ENCODE results near the gene EHMT1.
A peak's percentile ranks its signal among the peaks of the same experiment; 100 is the strongest.
"Not testable (repeated sequence)": the region's sequence is repeated elsewhere in the genome, so short reads cannot be mapped to it uniquely, and the experiment has no call there.

Gene EHMT1

DNA sequence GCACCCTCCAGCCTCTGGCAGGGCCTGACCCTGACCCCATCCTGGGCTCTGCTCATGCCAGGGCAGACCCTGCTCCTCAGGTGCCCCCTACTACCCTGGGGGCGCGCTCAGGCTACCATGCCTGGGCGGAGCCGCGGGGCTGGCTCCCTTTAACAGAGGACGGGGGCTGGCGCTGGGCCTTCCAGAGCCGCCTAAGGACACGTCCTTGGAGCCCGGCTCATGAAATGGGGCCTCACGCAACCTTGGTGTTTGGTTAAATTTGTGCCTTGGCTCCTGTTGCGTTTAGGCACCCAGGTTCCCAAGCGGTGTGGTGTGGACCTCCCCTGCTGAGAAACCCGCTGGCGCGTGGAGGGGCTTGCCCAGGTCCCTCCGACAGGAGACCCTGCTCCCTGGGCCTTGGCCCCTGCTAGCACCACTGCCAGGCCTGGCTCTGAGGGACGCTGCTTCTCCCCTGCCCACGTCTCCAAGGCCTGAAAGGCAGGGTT lies 3.4 kb upstream of the EHMT1 start:
- no peak for DNase-seq (ENCODE audit: low spot score)

DNA sequence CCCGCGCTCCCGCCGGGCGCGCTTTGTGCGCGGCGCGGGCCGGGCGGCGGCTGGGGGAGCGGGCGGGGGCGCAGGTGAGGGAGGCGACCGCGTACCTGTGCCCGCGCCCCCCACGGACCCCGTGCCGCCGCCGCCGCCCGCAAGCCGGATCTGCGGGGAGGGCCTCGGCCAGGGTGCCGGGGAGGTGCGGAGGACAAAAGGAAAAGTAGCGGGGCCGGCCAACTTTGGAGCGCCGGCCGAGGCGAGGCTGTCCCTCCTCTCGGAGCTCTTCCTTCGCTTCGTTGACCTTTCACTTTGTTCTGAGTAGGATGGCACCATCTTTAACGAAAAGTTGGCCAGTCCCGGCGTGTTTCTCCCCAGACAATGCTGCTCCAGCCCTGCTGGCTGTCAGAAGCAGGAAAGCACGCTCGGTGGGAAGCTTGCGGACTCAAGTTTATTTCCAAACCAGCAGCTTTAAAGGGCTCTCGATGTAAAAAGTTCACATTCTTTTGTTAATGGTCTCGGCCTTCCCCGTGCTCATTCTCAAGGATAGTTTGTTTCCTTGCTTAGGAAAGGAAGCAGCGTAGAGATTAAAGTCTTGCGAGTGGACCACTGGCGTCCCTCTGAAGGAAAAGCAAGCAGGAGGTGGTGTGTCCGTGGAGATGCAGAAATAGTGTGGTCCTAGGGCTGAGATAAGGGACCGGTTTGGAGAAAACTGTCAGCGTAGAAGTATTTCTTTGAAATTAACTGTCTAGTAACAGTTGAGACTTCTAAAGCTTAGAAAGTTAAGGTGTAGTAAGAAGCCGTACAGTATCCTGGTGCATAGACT lies 639 bp downstream of the EHMT1 start:
- peak; percentile 65 for DNase-seq (ENCODE audit: low spot score)

DNA sequence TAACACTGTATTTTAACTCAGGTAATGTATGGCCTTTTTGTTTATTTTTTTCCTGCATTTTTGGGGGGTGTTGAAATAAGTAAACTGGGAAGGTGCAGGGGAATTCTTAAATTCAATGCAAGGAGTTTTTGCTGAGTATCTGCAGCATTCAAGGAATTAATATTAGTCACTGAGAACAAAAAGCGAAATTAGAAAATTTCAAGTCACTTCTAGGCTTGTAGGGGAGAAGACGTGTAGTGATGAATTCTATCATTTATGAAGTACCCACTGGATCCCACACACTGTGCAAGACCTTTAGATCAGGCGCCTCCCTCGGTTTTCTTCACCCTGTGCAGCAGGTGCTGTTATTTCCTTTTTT lies 1.2 kb downstream of the EHMT1 start:
- DNase-seq (ENCODE audit: low spot score) = no peak

DNA sequence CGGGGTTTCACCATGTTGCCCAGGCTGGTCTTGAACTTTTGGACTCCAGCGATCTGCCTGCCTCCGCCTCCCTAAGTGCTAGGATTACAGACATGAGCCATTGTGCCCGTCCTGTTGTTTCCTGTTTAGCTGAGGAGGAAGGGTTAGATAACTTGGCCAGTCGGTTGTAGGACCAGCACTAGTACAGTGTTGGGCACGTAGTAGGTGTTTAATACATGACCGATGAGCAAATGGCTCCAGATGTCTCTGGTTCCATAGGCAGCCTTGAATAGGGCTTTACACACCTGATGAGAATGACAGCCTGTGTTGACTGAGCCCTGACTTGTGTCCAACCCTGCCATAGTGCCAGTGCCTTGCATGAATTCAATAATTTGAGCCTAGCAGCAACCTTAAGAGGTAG lies 1.8 kb downstream of the EHMT1 start:
- DNase-seq (ENCODE audit: low spot score) = no peak

DNA sequence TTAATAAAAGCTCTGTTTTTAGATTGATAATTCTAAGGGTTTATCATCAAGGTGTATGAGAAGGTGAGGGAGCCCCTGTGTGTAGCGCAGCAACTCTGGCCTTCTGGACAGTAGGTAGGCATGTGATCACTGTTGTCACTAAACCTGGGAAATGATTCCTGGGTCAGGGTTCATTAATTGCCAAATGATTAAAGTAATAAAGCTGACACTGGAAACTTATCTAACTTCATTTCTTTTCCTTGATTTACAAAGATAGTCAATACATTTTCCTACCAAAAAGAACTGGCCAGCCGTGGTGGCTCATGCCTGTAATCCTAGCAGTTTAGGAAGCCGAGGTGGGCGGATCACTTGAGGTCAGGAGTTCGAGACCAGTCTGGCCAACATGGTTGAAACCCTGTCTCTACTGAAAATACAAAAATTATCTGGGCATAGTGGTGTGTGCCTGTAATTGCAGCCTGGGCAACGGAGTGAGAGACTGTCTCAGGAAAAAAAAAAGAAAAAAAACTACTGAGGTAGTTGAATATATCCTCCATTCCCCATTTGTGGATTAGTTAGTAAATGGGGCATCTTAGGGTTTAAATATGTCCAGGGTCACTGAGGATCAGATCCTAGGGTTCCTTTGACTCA lies 2.4 kb downstream of the EHMT1 start:
- no peak for DNase-seq (ENCODE audit: low spot score)

DNA sequence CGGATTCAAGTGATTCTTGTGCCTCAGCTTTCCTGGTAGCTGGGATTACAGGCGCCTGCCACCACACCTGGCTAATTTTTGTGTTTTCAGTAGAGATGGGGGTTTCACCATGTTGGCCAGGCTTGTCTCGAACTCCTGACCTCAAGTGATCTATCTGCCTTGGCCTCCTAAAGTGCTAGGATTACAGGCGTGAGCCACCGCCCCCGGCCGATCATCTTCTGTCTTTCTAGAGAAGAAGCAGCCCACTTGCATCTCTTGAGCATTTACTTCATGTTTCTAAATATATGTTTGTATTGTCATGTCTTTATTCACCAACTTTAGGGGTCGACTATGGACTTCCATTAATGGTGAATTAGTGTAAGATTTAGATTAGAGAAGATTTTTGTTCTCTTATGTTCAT lies 3.4 kb downstream of the EHMT1 start:
- not testable (repeated sequence) for DNase-seq (ENCODE audit: low spot score)

DNA sequence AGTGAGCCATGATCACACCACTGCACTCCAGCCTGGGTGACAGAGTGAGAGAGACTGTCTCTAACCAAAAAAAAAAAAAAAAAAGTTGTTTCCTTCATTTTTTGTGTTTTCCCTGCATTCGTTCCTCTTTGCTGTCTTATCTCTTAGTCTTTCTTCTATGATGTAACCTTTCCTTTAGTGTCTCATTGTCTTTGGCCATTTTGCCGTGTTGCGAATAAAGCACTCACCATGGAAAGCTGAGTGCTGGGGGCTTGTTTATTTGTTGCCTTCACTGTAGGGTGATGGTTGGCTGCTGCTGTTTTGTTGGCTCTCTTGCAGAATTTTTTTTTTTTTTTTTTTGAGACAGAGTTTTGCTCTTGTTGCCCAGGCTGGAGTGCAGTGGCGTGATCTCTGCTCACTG lies 7.7 kb downstream of the EHMT1 start:
- no peak for DNase-seq (ENCODE audit: low spot score)

DNA sequence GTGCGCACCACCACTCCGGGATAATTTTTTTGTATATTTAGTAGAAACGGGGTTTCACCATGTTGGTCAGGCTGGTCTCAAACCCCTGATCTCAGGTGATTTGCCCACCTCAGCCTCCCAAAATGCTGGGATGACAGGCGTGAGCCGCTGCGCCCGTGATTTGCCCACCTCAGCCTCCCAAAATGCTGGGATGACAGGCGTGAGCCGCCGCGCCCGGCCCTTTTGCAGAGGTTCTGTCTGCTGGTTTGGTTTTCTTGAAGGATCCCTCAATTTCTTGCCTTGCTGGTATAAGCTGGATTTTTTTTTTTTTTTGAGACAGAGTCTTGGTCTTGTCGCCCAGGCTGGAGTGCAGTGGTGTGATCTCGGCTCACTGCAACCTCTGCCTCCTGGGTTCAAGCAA lies 8.6 kb downstream of the EHMT1 start:
- DNase-seq (ENCODE audit: low spot score) = not testable (repeated sequence)

DNA sequence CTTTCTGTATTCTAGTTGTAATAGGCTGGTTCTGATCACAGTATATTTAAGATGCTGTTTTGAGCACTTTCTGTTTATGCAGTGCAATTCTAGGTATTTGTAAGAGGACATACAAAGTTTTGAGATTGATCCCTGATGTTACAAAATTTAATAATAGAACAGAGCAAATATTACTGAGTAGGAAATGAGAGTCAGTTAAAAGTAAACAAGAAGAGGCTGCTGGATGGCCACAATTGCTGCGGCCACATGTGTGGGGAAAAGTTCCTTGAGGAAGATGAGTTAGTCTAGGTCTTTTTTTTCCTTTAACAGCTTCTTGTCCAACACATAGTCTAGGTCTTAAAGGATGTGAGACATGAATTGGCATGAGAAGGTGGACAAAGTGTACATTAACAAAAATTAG lies 11.3 kb downstream of the EHMT1 start:
- no peak for DNase-seq (ENCODE audit: low spot score)

DNA sequence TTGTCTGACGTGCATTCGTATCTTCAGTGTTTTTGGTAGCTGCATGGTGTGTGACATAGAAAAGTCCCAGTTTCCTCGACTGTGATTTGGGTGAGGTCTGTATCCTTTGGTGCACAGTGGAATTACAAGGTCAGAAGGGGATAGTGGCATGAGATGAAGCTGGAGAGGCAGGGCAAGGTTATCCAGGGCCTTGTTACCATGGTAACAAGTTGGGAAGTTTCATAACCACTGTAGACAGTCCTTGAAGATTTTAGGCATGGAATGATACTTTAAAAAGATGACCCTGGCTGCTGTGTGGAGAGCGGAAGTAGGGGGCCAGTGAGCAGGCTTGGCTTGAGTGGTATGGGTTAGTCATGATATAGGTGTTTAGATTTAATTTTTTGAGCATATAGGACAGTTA lies 11.9 kb downstream of the EHMT1 start:
- DNase-seq (ENCODE audit: low spot score) = no peak

DNA sequence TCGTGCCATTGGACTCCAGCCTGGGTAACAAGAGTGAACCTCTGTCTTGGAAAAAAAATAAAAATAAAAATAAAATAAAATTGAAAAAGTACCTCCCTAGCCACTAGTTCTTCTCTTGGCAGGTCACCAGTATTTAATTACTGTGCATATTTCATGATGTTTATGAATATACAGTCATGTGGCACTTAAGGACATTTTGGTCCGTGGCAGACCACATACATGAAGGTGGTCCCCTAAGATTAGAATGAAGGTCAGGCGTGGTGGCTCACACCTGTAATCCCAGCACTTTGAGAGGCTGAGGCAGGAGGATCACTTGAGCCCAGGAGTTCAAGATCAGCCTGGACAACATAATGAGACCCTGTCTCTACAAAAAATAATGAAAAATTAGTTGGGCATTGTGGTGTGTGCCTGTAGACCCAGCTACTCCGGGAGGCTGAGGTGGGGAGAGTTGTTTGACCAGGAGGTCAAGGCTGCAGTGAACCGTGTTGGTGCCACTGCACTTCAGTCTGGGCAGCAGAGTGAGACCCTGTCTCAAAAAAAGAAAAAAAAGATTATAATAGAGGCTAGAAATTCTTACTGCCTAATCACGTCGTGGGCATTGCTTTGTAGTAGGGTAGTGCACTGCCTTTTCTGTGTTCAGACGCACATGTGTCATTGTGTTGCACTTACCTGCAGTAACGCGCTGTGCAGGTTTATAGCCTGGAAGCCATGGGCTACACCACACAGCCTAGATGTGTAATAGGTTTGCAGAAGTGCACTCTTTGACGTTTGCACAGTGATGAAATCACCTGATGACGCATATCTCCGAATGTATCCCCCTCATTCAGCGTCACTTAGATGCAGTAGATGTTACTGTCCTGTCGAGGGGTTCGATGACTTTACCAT lies 12.8 kb downstream of the EHMT1 start:
- DNase-seq (ENCODE audit: low spot score) = no peak

DNA sequence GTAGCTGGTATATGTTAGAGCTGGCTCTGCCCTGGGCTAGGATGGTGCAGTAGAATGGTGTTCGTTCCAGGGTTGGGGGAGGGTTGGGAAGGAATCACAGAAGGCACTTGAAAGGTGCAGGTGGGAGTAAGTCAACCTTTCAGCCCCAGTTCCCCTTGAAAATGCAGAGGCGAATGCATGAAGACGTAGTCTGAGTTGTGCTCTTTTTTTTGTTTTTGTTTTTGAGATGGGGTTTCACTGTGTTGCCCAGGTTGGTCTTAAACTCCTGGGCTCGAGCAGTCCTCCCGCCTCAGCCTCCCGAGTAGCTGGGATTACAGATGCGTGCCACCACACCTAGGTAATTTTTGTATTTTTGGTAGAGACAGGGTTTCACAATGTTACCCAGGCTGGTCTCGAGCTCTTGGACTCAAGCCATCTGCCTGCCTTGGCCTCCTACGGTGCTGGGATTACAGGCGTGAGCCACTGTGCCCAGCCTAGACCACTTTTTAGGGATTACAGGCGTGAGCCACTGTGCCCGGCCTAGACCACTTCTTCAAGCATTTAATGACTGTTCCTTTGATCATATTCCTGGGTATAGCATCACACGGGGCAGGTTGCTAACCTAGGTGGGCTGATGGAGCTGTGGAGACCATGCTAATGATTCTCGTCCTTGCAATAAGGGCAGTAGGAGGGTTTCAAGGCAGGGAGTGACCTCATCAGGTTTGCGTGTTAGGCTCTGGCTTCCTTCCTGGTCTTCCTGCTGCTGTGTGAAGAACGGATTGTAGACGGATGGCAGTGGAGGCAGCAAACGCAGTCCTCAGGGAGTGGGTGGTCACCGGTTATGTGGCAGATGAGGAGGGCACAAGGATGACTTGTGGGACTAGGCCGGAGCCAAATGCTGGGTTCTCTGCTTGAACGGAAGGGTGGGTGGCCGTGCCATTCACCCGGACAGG lies 13.7 kb downstream of the EHMT1 start:
- DNase-seq (ENCODE audit: low spot score) = peak; percentile 67

DNA sequence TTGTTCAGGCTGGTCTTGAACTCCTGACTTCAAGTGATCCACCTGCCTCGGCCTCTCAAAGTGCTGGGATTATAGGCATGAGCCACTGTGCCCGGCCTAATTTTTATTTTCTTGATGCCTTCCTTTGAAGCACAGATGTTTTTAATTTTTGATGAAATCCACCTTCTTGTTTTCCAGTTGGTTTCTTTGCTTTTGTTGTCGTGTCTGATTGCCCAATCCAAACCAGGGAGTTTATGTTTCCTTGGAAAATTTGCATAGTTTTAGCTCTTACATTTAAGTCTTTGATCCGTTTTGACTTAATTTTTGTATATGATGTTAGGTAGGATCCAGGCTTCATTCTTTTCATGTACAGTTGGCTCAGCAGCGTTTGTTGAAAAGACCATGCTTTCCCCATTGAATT lies 15.2 kb downstream of the EHMT1 start:
- DNase-seq (ENCODE audit: low spot score) = no peak

DNA sequence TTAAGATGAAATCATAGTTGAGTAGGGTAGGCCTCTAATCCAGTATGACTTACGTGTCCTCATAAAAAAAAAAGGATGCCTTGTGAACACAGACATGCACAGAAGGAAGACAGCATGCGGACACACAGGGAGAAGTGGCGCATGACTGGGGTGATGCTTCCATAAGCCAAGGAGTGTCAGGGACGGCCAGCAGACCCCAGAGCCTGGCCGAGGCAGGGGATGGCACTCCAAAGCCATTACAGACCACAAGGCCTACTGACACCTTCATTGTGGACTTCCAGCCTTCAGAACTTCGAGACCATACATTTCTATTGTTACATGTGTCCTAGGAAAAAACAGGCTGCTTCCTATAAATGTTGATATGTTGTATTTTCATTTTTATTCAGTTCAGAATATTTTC lies 19.9 kb downstream of the EHMT1 start:
- no peak for DNase-seq (ENCODE audit: low spot score)

DNA sequence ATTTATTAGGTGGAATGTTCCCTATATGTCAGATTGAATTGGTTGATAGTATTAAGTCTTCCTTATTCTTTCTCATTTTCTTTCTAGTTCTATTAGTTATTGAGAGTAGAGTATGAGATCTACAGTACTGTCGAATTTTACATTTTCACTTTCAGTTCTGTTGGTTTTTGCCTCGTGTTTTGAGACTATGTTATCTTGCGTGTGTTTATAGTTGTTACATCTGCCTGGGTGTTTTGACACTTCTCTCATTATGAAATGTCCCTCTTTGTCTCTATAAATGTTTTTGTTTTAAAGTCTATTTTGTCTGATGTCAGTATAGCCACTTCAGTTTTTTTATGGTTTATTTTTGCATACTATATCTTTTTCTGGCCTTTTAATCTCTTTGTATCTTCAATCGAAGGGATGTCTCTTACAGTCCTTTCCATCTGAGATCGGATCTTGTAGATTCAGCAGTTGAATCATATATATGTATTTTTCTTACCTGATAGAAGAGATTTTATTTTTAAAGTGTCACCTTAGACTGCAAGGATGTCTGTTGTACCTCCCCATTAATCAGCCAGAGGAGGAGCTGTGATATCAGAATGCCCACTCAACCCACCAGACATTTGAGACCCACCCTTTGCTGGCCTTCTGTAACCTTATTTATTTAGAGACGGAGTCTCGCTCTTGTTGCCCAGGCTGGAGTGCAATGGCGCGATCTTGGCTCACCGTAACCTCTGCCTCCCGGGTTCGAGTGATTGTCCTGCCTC lies 20.7 kb downstream of the EHMT1 start:
- DNase-seq (ENCODE audit: low spot score) = no peak

DNA sequence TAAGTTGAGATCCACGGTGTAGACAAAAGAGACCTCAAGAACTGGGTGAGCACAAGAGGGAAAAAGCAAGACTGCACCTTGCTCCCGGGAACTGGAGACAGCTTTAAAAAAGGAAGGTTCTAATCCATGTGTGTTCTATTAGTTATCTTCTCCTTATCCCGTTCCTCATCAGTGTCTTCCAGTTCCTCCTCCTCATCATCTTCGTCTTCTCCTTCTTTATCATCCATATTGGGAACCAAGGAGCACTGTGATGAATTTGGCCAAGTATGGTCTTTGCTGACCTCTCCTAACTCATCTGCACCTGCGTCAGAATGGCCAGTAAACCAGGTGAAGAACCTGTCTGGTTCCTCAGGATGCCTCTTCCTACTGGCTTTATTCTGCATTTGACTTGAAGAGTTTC lies 22.1 kb downstream of the EHMT1 start:
- no peak for DNase-seq (ENCODE audit: low spot score)

DNA sequence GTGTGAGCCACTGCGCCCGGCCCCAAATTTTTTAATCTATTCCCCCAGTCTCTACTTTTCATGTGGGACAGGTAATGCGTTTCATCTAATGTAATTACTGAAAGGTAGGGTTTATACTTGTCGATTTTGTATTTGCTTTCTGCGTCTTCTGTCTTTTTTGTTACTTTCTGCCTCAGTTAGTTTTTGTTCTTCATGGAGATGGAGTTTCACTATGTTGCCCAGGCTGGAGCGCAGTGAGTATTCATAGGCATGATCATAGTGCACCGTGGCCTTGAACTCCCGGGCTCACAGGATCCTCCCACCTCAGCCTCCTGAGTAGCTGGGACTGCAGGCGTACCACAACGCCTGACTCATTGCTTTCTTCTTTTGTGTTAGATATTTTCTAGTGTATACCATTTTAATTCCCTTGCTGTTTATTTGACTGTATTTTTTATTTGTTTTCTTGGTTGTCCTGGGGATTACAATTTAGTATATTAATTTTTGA lies 23.4 kb downstream of the EHMT1 start:
- no peak for DNase-seq (ENCODE audit: low spot score)

DNA sequence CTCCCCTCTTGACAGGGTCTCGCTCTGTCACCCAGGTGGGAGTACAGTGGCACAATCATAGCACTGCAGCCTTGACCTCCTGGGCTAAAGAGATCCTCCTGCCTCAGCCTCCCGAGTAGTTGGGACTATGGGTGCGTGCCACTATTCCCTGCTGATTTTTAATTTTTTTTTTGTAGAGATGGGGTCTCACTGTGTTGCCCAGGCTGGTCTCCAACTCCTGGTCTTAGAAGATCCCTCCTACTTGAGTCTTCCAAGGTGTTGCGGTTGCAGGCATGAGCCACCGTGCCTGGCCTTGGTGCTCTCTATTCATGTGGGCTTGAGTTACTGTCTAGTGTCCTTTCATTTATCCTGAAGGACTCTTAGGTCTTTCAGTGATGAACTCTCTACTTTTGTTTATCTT lies 24.1 kb downstream of the EHMT1 start:
- no peak for DNase-seq (ENCODE audit: low spot score)

DNA sequence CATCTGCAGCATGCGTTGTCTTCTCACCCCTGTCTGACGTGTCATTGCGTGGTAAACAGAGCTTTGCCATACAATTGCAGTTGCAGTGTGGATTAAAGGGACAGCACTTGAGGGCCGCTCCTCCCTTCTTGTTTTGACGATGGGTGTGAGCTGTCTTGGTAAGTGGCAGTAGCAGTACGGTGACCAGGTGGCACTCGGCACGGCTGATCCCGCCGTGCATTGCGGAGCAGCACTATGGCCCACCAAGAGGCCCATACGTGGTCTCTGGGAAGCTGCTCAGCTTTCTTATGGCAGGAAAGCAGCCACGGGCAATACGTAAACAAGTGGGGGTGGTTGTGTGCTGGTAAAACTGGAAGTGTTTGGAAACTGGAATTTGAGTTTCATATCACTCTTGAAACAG lies 25.1 kb downstream of the EHMT1 start:
- DNase-seq (ENCODE audit: low spot score) = no peak

DNA sequence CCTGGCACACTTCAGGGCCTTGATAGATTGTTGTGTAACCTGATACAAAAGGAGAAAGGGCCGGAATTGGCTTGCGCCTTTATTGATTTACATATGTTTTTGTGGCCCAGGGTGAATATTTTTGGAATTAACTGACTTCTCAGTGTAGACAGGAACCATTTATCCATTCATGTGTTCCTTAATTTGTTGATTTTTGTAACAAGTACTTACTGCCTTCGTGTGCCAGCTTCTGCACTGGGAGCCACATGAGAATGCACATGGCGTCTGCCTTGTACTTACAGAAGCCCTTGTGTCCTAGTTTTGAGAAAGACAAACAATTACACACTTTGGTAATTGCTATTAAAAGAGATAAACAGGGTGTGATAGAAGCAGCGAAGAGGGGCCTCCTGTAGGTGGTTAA lies 26.4 kb downstream of the EHMT1 start:
- no peak for DNase-seq (ENCODE audit: low spot score)

DNA sequence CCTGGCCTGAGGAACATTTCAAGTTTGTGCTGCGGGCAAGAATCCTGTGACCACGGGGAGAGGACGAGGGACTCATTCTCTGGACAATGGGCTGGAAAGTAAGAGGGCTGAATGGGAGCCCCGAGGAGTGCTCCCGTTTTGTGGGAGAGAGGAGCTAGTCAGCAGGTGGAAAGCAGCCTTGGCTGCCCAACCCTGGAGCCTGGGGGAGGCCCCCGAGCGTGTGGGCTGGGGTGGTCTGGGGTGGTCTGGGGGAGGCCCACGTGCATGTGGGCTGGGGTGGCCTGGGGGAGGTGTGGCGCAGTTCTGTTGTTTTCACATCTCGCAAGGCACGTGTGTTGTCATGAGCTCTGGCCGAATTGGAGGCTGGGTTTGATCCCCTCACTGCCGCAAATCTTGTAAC lies 27.5 kb downstream of the EHMT1 start:
- no peak for DNase-seq (ENCODE audit: low spot score)

Measured in AG20443 (cell line).